Globus pallidus (tissue), 1 donor: ENCODE data around the gene TET3.
"Not testable (repeated sequence)": the region's sequence is repeated elsewhere in the genome, so short reads cannot be mapped to it uniquely, and the experiment has no call there.

Experiments used
- DNase-seq: peaks from one replicate; pipeline ENCODE4 v3.0.0-alpha.2; 2015; ENCODE audit warnings: low spot score

TET3 gene

GRCh38 chr2:73984203-73984921 is at the start of gene TET3:
Gene TET3, plus strand, starts transcription at chr2:73984910. Its CDS starts 1,494 bp downstream, at chr2:73986404.
- no peak for DNase-seq

- DNase-seq, result no peak
Observed at GRCh38 chr2:73935641-73936040, 49.1 kb upstream of the TET3 start.

GRCh38 chr2:73937103-73937885 is 47.4 kb upstream of the TET3 start:
- no peak for DNase-seq

DNA sequence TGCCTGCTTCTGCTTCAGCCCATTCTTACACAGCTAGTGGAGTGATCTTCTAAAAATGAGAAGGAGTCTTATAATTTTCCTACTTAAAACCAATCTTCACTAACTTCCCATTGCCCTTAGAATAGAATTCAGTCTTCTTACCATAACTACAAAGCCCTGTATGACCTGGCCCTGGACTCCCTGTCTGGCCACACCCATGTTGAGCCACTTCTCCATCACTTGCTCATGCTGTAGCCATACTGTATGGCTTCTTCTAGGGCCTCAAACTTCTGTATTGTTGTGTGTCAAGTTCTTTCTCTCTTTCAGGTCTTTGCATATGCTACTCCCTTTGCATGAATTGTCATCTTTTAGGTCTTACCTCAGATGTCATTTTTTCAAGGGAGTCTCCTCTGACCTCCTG is 46.8 kb upstream of the TET3 start:
- no peak for DNase-seq

GRCh38 chr2:73938718-73939352 is 45.9 kb upstream of the TET3 start:
- no peak for DNase-seq

DNA sequence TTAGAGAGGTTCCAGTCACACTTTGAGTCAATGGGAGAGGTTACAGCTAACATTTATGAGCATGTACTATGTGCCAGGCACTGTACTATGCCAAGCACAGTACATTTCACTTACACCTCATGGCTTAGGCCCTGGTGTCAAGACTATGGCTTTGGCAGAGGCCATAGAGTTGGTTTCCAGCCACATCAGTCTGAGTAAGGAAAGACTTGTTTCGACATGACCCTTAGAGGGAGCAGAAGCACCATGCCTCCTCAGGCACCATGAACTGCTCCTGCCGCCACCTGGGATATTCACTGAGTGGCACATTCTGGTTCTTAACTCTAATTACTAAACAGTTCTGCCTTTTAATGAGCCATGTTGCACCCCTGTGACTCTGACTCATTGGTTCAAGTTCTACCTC is 45.3 kb upstream of the TET3 start:
- no peak for DNase-seq

GRCh38 chr2:73940066-73940465 is 44.6 kb upstream of the TET3 start:
- not testable (repeated sequence) for DNase-seq

DNA sequence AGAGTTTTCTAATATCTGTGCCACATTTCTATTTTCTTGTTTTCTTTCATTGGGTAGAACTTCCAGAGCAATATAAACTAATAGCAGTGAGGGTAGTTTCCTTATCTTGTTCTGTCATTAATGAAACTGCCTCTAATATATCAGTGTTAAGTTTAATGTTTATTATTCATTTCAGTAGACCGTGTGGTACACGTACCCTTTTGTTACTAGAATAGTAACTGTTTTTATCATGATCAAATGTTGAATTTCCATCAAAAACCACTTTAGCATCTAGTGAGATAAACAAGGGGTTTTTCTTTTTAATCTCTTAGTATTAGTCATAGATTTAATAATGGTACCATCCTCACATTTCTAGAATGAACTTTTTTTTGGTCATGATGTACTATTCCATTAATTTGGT is 42.0 kb upstream of the TET3 start:
- DNase-seq, result no peak

DNA sequence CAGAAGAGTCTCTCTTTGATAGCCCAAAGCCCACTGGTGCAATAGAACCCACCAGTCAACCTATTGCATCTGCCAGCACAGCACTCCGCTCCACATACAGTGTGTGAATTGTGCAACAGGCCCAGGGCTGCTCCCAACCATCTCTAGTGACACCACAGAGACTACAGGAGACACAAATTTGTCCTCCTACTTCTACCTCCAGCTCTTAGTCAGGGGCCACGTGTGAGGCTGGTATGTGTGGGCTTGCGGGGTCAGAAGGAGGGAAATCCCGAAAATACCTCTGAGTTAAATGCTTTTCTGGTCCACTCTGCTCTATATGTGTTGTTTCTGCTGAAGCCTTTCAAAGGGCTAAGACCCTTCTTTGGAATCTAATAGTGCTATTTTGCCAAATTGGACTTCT is 40.0 kb upstream of the TET3 start:
- DNase-seq, result no peak

- no peak for DNase-seq
Observed at GRCh38 chr2:73946215-73946614, 38.5 kb upstream of the TET3 start.

DNA sequence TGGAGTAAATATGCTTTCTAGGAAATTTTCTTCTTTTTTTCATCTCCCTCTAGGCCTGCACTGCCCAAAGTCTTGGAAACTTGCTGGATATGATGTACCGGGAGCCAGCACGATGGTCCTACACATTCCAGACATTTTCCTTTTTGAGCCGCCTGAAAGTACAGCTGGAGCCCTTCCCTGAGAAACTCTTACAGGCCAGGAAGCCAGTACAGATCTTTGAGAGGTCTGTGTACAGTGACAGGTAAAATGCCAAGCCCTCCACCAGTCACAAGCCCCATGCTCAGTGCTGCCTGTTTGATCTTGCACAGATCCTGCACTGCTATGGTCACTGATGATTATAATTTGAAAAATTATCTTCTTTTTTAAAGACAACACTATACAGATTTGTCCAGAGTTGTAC is 38.0 kb upstream of the TET3 start:
- DNase-seq, result no peak

GRCh38 chr2:73947412-73948018 is 37.2 kb upstream of the TET3 start:
- no peak for DNase-seq

DNA sequence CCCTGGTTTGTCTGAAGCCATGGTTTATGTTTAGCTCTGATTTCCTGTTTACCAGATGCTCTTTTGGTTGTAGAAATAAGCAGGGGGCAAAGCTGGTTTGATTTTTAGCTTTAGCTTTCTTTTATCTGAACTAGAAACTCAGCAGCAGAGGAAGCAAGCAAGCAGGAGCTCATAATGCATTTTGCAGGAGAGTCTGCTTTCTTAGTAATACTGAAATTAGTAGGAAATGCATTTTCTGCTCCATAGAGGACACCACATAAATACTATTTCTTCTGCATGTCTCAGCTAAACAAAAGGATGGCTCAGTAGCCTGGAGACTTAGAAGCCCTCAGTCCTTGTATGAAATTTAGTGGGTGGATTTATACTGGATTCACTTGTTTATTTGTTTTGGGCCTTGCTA is 34.9 kb upstream of the TET3 start:
- no peak for DNase-seq

DNA sequence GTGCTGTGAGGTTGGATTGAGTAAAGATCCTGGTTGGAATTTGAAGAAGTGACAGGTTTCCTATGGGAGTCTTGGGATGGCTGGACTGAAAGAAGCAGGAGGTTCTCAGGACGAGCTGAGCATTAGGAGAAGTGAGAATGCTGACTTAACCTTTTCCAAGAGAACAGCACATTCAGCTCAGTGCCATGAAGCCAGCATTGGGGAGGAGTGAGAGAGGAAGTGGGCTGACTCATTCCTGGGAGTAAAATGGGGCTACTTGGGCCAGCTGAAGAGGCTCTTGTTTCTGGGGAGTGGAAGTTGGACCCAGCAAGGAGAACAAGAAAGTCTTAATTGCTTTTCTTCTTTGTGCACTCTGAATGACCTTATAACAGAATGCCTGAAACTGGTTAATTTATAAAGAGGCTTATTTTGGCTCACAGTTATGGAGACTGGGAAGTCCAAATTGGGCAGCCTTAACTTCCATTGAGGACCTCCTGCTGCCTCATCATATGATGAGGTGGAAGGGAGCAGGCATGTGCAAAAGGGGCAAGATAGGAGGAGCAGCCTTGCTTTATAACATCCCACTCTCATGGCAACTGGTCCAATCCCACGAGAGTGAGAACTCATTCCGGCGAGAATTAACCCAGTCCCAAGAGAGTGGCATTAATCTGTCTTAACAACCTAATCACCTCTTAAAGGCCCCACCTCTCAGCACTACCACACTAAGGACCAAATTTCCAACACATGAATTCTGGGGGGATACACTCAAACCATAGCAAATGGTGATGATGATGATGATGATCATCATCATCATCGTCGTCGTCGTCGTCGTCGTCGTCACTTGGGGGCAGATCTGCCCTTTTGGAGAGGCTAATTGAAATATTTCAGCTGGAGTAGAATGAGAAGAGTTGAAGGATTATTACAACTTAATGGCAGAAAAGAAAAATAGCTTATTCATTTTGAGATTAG is 31.9 kb upstream of the TET3 start:
- DNase-seq, result peak; percentile 58

DNA sequence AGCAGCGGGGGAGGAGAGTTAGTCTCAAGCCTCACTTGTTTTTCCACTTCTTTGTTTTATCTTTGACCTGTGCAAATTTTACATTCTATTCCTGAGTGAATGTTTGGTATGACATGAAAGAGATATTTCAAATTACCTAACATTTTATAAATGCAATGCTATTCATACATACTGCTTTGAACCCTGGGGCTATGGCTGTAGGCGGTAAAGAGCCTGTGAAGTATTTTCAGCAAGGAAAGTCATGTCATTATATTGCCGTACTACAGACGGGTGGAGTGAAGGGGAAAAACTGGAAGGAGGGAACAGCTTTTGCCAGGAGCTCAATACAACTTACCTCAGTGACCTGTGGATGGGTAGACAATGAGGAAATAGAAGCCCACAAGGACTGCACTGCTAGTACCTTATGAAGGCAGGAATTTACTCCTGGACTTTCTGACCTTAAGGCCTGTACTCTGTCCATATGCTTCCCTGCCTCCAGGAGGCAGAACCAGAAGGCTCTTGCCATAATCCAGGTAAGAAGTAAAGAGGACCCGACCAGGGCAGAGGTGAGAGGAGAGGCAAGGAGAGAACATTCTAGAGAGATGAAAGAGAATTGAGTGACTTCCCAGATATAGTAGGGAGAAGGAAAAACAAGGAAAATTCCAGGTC is 28.4 kb upstream of the TET3 start:
- no peak for DNase-seq

DNA sequence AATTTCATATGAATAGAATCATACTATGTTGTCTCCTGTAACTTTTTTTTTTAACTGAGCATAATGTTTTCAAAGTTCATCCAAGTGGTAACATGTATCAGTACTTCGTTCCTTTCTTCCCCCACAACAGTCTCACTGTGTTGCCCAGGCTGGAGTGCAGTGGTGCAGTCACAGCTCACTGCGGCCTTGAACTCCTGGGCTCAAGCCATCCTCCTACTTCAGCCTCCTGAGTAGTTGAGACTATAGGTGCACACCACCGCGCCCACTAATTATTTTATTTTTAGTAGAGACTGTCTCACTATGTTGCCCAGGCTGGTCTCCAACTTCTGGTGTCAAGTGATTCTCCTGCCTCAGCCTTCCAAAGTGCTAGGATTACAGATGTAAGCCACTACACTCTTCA is 23.4 kb upstream of the TET3 start:
- DNase-seq, result no peak

GRCh38 chr2:73961823-73962615 is 22.7 kb upstream of the TET3 start:
- DNase-seq, result no peak

- no peak for DNase-seq
Observed at GRCh38 chr2:73962798-73963197, 21.9 kb upstream of the TET3 start.

DNA sequence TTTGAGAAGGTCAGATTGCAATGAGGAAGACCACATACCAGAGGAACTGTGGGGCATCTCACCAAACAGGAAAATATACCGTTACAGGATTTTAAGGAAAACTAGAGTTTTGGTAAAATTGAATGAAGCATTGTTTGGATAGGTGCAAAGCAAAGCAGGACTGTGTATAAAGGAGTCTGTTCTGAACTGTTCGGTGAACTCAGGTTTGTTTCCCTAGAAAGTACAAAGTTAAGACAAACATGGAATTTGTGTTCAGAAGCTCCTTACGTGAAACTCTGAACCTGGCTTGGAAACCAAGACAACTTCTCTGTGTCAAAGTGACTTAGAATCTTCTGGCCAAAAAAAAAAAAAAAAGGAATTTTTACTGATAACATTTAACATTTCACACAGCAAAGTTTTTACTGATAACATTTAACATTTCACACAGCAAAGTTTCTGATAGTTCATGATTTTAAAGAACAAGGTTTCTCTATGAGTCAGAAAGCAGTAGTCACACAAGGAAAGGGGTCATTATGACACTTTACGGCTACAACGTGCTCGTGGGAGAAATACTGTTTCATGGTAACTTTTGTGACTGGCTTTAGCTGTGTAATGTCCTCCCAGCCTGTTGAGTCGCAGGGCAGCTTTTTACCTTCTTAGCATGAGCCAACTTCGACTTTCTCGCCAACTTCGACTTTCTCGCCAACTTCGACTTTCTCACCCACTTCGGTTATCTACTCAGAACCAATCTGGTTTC is 21.2 kb upstream of the TET3 start:
- no peak for DNase-seq
